HEK293 (cell line): Measurements from ENCODE around the gene NLGN3.

ENCODE experiments used
- CTCF ChIA-PET: fragments of 350-600 bp; formaldehyde crosslinking; extraction: SDS; loops from one replicate; lab custom pipeline; 2021; ENCODE audit warnings: antibody characterized with exemption; lab: Yijun Ruan, JAX
- POLR2A ChIA-PET: fragments of 300-600 bp; formaldehyde crosslinking; extraction: SDS; loops from one replicate; lab custom pipeline; 2020; ENCODE audit warnings: antibody characterized with exemption, inconsistent platforms; lab: Yijun Ruan, JAX
- H3K27ac ChIP-seq: fragments of 200-500 bp; sonication (Bioruptor generic); 2 replicates; pipeline ENCODE4 v1.5.1; 2014; ENCODE audit warnings: low read depth, low read length, control low read depth, inconsistent platforms; ENCODE audit errors: extremely low read depth
- H3K36me3 ChIP-seq, 2 experiments: fragments of 200-500 bp in 1 of 2; sonication (Bioruptor generic) in 1 of 2; 1 replicate in 1 of 2; 2 replicates in 1 of 2; pipeline ENCODE4 v1.5.1; 2014 to 2017; ENCODE audit warnings: inconsistent platforms in 2 of 2, low read length in 2 of 2; ENCODE audit not compliant: control insufficient read depth in 2 of 2, insufficient read depth in 1 of 2
- H3K4me1 ChIP-seq: fragments of 200-500 bp; sonication (Bioruptor generic); 2 replicates; pipeline ENCODE4 v1.5.1; 2014; ENCODE audit warnings: mild to moderate bottlenecking, low read length, inconsistent platforms; ENCODE audit not compliant: control insufficient read depth, insufficient read depth
- H3K4me3 ChIP-seq: 2 replicates; pipeline ENCODE4 v1.5.1; 2011; ENCODE audit warnings: low read depth, mild to moderate bottlenecking, control low read depth, low read length, moderate library complexity
- H3K9me3 ChIP-seq: fragments of 200-500 bp; sonication (Bioruptor generic); 2 replicates; pipeline ENCODE4 v1.5.1; 2014; ENCODE audit warnings: low read depth, low read length, inconsistent platforms; ENCODE audit not compliant: control insufficient read depth, insufficient read depth
- KLF7 ChIP-seq: fragments of 450-650 bp; formaldehyde crosslinking; IDR thresholded peaks from 2 replicates; pipeline ENCODE4 v1.5.1; 2016; ENCODE audit warnings: missing biosample characterization, missing genetic modification characterization, borderline replicate concordance
- OVOL3 ChIP-seq: fragments of 450-650 bp; formaldehyde crosslinking; IDR thresholded peaks from 2 replicates; pipeline ENCODE4 v1.5.1; 2016; ENCODE audit warnings: missing biosample characterization, missing genetic modification characterization
- ZBTB48 ChIP-seq: fragments of 450-650 bp; formaldehyde crosslinking; IDR thresholded peaks from 2 replicates; pipeline ENCODE4 v1.5.1; 2016; ENCODE audit warnings: missing biosample characterization, missing genetic modification characterization
- ZBTB8A ChIP-seq: fragments of 450-650 bp; formaldehyde crosslinking; IDR thresholded peaks from 2 replicates; pipeline ENCODE4 v1.5.1; 2016; ENCODE audit warnings: missing biosample characterization, missing genetic modification characterization
- ZFP3 ChIP-seq: fragments of 450-650 bp; formaldehyde crosslinking; IDR thresholded peaks from 2 replicates; pipeline ENCODE4 v1.5.1; 2016; ENCODE audit warnings: low read depth, missing biosample characterization, missing genetic modification characterization
- ZNF132 ChIP-seq: fragments of 450-650 bp; formaldehyde crosslinking; IDR thresholded peaks from 2 replicates; pipeline ENCODE4 v1.5.1; 2017; ENCODE audit warnings: missing biosample characterization, missing genetic modification characterization, borderline replicate concordance
- ZNF140 ChIP-seq: fragments of 450-650 bp; formaldehyde crosslinking; IDR thresholded peaks from 2 replicates; pipeline ENCODE4 v1.5.1; 2016; ENCODE audit warnings: missing biosample characterization, missing genetic modification characterization
- ZNF19 ChIP-seq: fragments of 450-650 bp; formaldehyde crosslinking; IDR thresholded peaks from 2 replicates; pipeline ENCODE4; 2016; ENCODE audit warnings: missing biosample characterization, missing genetic modification characterization, low read depth
- ZNF202 ChIP-seq: fragments of 450-650 bp; formaldehyde crosslinking; IDR thresholded peaks from 2 replicates; pipeline ENCODE4 v1.5.1; 2016; ENCODE audit warnings: missing biosample characterization, missing genetic modification characterization, borderline replicate concordance
- ZNF266 ChIP-seq: fragments of 450-650 bp; formaldehyde crosslinking; IDR thresholded peaks from 2 replicates; pipeline ENCODE4 v1.5.1; 2016; ENCODE audit warnings: missing biosample characterization, missing genetic modification characterization, low read depth
- ZNF341 ChIP-seq: fragments of 450-650 bp; formaldehyde crosslinking; IDR thresholded peaks from 2 replicates; pipeline ENCODE4; 2016; ENCODE audit warnings: low read depth, missing biosample characterization, missing genetic modification characterization
- ZNF394 ChIP-seq: fragments of 450-650 bp; formaldehyde crosslinking; IDR thresholded peaks from 2 replicates; pipeline ENCODE4 v1.5.1; 2016; ENCODE audit warnings: missing biosample characterization, missing genetic modification characterization, mild to moderate bottlenecking, moderate library complexity, borderline replicate concordance
- ZNF426 ChIP-seq: fragments of 450-650 bp; formaldehyde crosslinking; IDR thresholded peaks from 2 replicates; pipeline ENCODE4 v1.5.1; 2017; ENCODE audit warnings: missing biosample characterization, missing genetic modification characterization, mild to moderate bottlenecking, inconsistent platforms, moderate library complexity
- ZNF433 ChIP-seq: fragments of 450-650 bp; formaldehyde crosslinking; IDR thresholded peaks from 2 replicates; pipeline ENCODE4 v1.5.1; 2016; ENCODE audit warnings: missing biosample characterization, missing genetic modification characterization, low read depth
- ZNF510 ChIP-seq: fragments of 450-650 bp; formaldehyde crosslinking; IDR thresholded peaks from 2 replicates; pipeline ENCODE4 v1.5.1; 2018; ENCODE audit warnings: mild to moderate bottlenecking, missing genetic modification characterization, missing biosample characterization; ENCODE audit not compliant: insufficient replicate concordance
- ZNF514 ChIP-seq: fragments of 450-650 bp; formaldehyde crosslinking; IDR thresholded peaks from 2 replicates; pipeline ENCODE4 v1.5.1; 2016; ENCODE audit warnings: missing biosample characterization, missing genetic modification characterization
- ZNF529 ChIP-seq: fragments of 450-650 bp; formaldehyde crosslinking; IDR thresholded peaks from 2 replicates; pipeline ENCODE4 v1.5.1; 2017; ENCODE audit warnings: missing genetic modification characterization, missing biosample characterization; ENCODE audit not compliant: insufficient replicate concordance
- ZNF555 ChIP-seq: fragments of 450-650 bp; formaldehyde crosslinking; conservative IDR thresholded peaks from 2 replicates; pipeline ENCODE4 v1.5.1; 2017; ENCODE audit warnings: missing biosample characterization, mild to moderate bottlenecking, missing genetic modification characterization, inconsistent platforms
- ZNF558 ChIP-seq: fragments of 450-650 bp; formaldehyde crosslinking; IDR thresholded peaks from 2 replicates; pipeline ENCODE4 v1.5.1; 2016; ENCODE audit warnings: missing biosample characterization, missing genetic modification characterization
- ZNF560 ChIP-seq: fragments of 450-650 bp; formaldehyde crosslinking; IDR thresholded peaks from 2 replicates; pipeline ENCODE4 v1.5.1; 2017; ENCODE audit warnings: missing biosample characterization, missing genetic modification characterization, borderline replicate concordance
- ZNF610 ChIP-seq: fragments of 450-650 bp; formaldehyde crosslinking; IDR thresholded peaks from 2 replicates; pipeline ENCODE4 v1.5.1; 2016; ENCODE audit warnings: missing biosample characterization, missing genetic modification characterization, borderline replicate concordance
- ZNF623 ChIP-seq: fragments of 450-650 bp; formaldehyde crosslinking; IDR thresholded peaks from 2 replicates; pipeline ENCODE4 v1.5.1; 2016; ENCODE audit warnings: missing biosample characterization, missing genetic modification characterization
- ZNF654 ChIP-seq: fragments of 450-650 bp; formaldehyde crosslinking; IDR thresholded peaks from 2 replicates; pipeline ENCODE4 v1.5.1; 2016; ENCODE audit warnings: low read depth, missing biosample characterization, missing genetic modification characterization
- ZNF664 ChIP-seq: fragments of 450-650 bp; formaldehyde crosslinking; IDR thresholded peaks from 2 replicates; pipeline ENCODE4 v1.5.1; 2016; ENCODE audit warnings: missing biosample characterization, missing genetic modification characterization
- ZNF791 ChIP-seq: fragments of 450-650 bp; formaldehyde crosslinking; IDR thresholded peaks from 2 replicates; pipeline ENCODE4 v1.5.1; 2016; ENCODE audit warnings: missing biosample characterization, missing genetic modification characterization
- TF ChIP-seq, protein P1 (sequence below): fragments of 450-650 bp; formaldehyde crosslinking; conservative IDR thresholded peaks from 2 replicates; pipeline ENCODE4 v1.5.1; 2016; ENCODE audit warnings: low read depth, missing biosample characterization, missing genetic modification characterization

Gene NLGN3

DNA sequence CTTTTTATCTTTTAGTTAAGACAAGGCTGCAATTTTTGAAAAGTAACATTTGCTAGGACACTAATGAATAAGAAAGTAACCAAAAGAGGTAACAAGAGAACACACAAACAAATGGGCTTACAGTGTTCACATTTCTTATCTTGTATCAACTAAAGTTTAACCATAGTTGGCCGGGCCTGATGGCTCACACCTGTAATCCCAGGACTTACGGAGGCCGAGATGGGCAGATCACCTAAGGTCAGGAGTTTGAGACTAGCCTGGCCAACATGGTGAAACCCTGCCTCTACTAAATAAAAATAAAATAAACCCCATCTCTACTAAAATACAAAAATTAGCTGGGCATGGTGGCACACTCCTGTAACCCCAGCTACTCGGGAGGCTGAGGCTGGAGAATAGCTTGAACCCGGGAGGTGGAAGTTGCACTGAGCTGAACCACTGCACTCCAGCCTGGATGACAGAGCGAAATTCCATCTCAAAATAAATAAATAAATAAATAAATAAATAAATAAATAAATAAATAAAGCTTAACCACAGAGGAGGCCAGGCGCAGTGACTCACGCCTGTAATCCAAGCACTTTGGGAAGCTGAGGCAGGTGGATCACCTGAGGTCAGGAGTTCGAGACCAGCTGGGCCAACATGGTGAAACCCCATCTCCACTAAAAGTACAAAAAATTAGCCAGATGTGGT is 36.1 kb downstream of the NLGN3 start (continued):
- TF ChIP-seq ZBTB8A (peak; percentile 79), ZFP3 (0 out of 2 replicates have a peak, but pooled peaks have one; percentile 39), ZNF266 (tag by site-specific recombination) (peak; percentile 95), ZNF529 (tag by site-specific recombination) (peak; percentile 55), ZNF664 (tag by site-specific recombination) (peak; percentile 70; the same call in 1 of the 2 replicates), ZNF558 (tag by site-specific recombination) (peak; percentile 73), OVOL3 (peak; percentile 34; the same call in 1 of the 2 replicates), ZNF514 (tag by site-specific recombination) (0 out of 2 replicates have a peak, but pooled peaks have one; percentile 34), ZNF433 (tag by site-specific recombination) (peak; percentile 72; the same call in 1 of the 2 replicates), ZNF510 (tag by site-specific recombination) (peak; percentile 81), ZNF791 (tag by site-specific recombination) (peak; percentile 71; the same call in 1 of the 2 replicates), ZNF610 (tag by site-specific recombination) (0 out of 2 replicates have a peak, but pooled peaks have one; percentile 16), ZNF394 (tag by site-specific recombination) (peak; percentile 96), KLF7 (peak; percentile 67; the same call in 1 of the 2 replicates), ZNF555 (peak; percentile 87), ZNF19 (tag by site-specific recombination) (peak; percentile 58; the same call in 1 of the 2 replicates), ZNF560 (tag by site-specific recombination) (peak; percentile 92), ZNF426 (tag by site-specific recombination) (peak; percentile 94), ZNF654 (tag by site-specific recombination) (peak; percentile 45; the same call in 1 of the 2 replicates), ZNF202 (tag by site-specific recombination) (peak; percentile 95; the same call in 1 of the 2 replicates), ZNF140 (peak; percentile 96), ZNF623 (tag by site-specific recombination) (peak; percentile 82), ZNF341 (tag by site-specific recombination) (peak; percentile 30; the same call in 1 of the 2 replicates)
- TF ChIP-seq, protein P1, sequence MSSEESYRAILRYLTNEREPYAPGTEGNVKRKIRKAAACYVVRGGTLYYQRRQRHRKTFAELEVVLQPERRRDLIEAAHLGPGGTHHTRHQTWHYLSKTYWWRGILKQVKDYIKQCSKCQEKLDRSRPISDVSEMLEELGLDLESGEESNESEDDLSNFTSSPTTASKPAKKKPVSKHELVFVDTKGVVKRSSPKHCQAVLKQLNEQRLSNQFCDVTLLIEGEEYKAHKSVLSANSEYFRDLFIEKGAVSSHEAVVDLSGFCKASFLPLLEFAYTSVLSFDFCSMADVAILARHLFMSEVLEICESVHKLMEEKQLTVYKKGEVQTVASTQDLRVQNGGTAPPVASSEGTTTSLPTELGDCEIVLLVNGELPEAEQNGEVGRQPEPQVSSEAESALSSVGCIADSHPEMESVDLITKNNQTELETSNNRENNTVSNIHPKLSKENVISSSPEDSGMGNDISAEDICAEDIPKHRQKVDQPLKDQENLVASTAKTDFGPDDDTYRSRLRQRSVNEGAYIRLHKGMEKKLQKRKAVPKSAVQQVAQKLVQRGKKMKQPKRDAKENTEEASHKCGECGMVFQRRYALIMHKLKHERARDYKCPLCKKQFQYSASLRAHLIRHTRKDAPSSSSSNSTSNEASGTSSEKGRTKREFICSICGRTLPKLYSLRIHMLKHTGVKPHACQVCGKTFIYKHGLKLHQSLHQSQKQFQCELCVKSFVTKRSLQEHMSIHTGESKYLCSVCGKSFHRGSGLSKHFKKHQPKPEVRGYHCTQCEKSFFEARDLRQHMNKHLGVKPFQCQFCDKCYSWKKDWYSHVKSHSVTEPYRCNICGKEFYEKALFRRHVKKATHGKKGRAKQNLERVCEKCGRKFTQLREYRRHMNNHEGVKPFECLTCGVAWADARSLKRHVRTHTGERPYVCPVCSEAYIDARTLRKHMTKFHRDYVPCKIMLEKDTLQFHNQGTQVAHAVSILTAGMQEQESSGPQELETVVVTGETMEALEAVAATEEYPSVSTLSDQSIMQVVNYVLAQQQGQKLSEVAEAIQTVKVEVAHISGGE: peak; percentile 84

DNA sequence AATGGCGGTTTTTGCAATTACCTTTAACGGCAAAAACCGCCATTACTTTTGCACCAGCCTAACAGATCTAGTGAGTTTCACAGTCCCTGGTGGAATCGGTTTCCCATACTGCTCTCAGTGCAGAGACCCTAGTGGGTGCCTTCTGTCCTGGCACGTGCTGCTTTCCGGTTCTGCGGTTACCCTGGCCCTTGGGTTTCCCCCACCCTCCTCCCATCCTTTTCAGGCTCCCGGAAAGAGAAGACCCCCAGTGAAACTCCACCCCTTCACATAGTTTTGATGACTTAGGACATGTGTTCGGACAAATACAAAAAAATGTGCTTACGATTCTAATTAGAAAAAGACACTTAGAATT is 36.9 kb downstream of the NLGN3 start:
- Histone ChIP-seq H3K27ac (peak overlapping the region; percentile 65), H3K4me3 (peak overlapping the region; percentile 2), H3K36me3 (no peaks in the 10 kb centered on the region), H3K4me1 (peaks cover 3% of the 10 kb centered on the region; the same call in 1 of the 2 replicates), H3K9me3 (no peaks in the 10 kb centered on the region)
- peak; percentile 33; the same call in 1 of the 2 replicates for TF ChIP-seq ZBTB48
- no peak for TF ChIP-seq ZNF132
- POLR2A ChIA-PET: interaction anchor here (0.7 to 2.3 kb wide), 12 partner anchors 12 to 352 kb away, joined by 3 to 19 read pairs (median 4); partner anchors contain the start of genes ITGB1BP2, MED12, NONO and OGT
- CTCF ChIA-PET: interaction anchor here (0.6 to 6.6 kb wide), 6 partner anchors 118 to 471 kb away, joined by 3 to 40 read pairs (median 4); no protein-coding TSS in a partner anchor
